Adipocyte (in vitro differentiated cells): ENCODE measurements around the gene CARNS1.

ENCODE experiments used
- DNase-seq: peaks from one replicate; pipeline ENCODE4 v3.0.0-alpha.2; 2015; ENCODE audit warnings: low read depth
- H3K27me3 ChIP-seq: replicated peaks from 2 replicates; pipeline ENCODE4 v1.7.0; 2013; ENCODE audit warnings: mild to moderate bottlenecking, low read length, moderate library complexity; ENCODE audit not compliant: control insufficient read depth, insufficient read depth
- H3K36me3 ChIP-seq: 2 replicates; pipeline ENCODE4 v1.7.0; 2013; ENCODE audit warnings: low read length, mild to moderate bottlenecking, moderate library complexity; ENCODE audit not compliant: control insufficient read depth, insufficient read depth, severe bottlenecking
- H3K4me1 ChIP-seq: 2 replicates; pipeline ENCODE4 v1.7.0; 2013; ENCODE audit warnings: mild to moderate bottlenecking, low read length, moderate library complexity; ENCODE audit not compliant: control insufficient read depth, insufficient read depth
- H3K4me3 ChIP-seq: 2 replicates; pipeline ENCODE4 v1.7.0; 2013; ENCODE audit warnings: mild to moderate bottlenecking, low read length, moderate library complexity
- H3K9ac ChIP-seq: 2 replicates; pipeline ENCODE4 v1.7.0; 2013; ENCODE audit warnings: mild to moderate bottlenecking, low read length, moderate library complexity
- H3K9me3 ChIP-seq: 2 replicates; pipeline ENCODE4 v1.7.0; 2013; ENCODE audit warnings: mild to moderate bottlenecking, low read length, moderate library complexity; ENCODE audit not compliant: control insufficient read depth

CARNS1 gene, protein sequence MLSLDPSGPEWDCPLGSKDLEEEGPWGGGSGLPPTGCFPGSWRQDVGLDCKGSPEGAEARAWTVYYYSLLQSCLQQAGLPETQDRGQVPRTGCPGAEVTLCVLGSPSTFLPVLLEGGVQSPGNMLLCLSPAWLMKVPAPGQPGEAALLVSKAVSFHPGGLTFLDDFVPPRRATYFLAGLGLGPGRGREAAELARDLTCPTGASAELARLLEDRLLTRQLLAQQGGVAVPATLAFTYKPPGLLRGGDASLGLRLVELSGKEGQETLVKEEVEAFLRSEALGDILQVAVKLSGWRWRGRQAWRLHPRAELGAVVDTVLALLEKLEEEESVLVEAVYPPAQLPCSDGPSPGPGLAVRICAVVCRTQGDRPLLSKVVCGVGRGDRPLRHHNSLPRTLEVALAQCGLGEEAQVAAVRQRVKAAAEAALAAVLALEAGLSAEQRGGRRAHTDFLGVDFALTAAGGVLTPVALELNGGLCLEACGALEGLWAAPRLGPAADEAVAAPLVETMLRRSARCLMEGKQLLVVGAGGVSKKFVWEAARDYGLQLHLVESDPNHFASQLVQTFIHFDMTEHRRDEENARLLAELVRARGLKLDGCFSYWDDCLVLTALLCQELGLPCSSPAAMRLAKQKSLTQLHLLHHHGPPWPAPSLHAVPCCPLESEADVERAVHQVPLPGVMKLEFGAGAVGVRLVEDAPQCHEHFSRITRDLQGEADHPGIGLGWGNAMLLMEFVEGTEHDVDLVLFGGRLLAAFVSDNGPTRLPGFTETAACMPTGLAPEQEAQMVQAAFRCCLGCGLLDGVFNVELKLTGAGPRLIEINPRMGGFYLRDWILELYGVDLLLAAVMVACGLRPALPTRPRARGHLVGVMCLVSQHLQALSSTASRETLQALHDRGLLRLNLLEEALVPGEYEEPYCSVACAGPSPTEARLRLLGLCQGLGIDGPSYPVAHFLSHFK

DNA sequence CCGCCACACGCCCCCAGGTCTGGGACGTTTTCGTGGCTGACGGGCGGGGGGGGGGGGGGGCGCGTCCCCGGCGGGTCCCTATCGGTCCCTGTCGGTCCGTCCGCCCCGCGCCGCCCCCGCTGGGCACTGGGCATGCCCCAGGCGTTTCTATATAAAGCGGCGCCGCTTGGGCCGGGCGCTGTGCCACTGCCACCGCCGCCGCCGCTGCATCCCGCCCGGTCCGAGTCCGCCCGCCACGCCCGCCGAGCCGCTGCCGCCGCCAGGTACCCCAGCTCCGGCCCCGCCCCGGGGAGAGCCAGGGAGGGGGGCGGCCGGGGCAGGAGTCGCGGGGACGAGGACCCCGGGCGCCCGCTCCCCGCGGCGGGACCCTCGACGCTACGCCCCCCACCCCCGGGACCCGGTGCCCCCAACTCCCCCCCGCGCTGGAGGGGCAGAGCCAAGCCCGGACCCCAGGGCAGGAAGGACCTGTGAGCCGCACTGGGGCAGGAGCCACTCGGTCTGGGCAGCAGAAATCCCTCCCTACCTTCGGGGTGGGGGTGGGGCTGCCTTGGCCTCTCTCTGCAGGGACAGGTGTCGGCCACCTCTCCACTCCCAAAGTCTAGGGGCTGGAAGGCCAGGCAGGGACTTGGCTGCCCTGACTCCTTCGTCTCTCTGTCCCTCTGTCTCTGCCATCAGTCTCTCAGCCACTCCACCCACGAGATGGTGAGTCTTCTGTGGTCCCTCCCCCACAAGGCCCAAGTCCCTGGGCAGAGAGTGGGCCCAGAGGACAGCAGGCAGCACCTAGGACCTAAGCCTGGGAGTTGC, at the start of gene CARNS1:
CARNS1 (plus strand) TSS at position 178 of the 804 bp plus-strand sequence; CDS start at position 700, 522 bp downstream.
- Histone ChIP-seq H3K9me3 (no peaks in the 10 kb centered on the region), H3K4me3 (no peak within 1 kb of the TSS), H3K36me3 (no peaks in the 10 kb centered on the region), H3K9ac (no peak within 1 kb of the TSS), H3K27me3 (peaks cover 36% of the 10 kb centered on the region), H3K4me1 (peaks cover 4% of the 10 kb centered on the region)
- peak; percentile 33 for DNase-seq

DNA sequence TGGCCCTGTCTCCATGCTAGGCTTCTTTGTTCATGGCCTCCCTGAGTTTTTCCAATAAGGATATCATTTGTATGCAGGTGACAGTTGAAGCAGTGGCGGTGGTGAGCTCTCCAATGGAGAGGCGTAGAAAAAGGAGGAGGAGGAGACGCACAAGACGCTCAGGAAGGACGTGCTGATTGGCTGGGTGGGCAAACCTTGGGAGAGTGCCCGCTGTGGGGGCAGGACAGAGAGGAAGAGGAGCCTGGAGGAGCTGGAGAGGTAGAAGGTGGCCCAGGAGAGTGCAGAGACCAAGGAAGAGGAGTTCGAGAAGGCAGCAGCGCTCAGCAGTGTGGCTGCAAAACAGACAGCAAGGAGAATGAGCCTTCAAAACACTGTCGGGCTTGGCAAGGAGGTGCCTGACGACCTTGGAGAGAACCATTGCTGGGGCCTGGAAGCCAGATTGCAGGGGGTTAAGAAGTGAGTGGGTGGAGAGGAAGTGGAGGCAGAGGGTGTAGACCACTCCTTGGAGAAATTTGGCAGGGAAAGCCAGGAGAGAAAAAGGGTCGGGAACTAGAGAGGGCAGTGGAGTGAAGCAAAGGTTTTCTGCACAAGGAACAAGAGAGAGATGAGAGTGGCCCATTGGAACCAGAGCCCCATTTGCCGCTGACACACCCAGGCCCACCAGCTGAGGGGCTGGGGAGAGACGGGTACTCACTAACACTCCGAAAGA, 49.6 kb upstream of the CARNS1 start:
- no peaks in the 10 kb centered on the region for H3K9me3 ChIP-seq
- peak overlapping the region; percentile 25 for H3K4me3 ChIP-seq
- H3K27me3 ChIP-seq = no peaks in the 10 kb centered on the region
- peaks cover 30% of the 10 kb centered on the region for H3K36me3 ChIP-seq
- H3K9ac ChIP-seq = peak overlapping the region; percentile 72
- DNase-seq = no peak
- peaks cover 49% of the 10 kb centered on the region for H3K4me1 ChIP-seq

DNA sequence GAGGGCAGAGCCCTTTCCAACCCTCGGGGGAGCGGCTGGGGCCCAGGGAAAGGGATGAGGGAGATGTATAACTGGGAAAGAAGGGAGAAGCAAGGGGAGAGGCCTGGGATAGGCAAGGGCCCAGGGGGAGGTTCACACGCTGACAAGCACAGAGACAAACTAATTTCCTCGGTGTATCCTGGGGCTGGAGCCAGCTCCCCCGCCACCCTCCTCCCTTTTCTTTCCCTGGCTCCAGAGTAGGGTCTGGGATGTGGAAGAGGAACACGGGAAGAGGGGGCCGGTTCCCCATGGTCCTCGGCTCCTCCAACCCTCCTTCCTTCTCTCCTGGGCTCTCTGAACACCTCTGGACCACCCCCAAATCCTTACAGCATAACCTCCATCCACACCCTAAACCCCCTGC, 48.9 kb upstream of the CARNS1 start:
- no peaks in the 10 kb centered on the region for H3K9me3 ChIP-seq
- H3K9ac ChIP-seq = peak overlapping the region; percentile 72
- peak overlapping the region; percentile 25 for H3K4me3 ChIP-seq
- no peaks in the 10 kb centered on the region for H3K27me3 ChIP-seq
- H3K4me1 ChIP-seq = peaks cover 55% of the 10 kb centered on the region
- DNase-seq = no peak
- H3K36me3 ChIP-seq = peaks cover 30% of the 10 kb centered on the region

DNA sequence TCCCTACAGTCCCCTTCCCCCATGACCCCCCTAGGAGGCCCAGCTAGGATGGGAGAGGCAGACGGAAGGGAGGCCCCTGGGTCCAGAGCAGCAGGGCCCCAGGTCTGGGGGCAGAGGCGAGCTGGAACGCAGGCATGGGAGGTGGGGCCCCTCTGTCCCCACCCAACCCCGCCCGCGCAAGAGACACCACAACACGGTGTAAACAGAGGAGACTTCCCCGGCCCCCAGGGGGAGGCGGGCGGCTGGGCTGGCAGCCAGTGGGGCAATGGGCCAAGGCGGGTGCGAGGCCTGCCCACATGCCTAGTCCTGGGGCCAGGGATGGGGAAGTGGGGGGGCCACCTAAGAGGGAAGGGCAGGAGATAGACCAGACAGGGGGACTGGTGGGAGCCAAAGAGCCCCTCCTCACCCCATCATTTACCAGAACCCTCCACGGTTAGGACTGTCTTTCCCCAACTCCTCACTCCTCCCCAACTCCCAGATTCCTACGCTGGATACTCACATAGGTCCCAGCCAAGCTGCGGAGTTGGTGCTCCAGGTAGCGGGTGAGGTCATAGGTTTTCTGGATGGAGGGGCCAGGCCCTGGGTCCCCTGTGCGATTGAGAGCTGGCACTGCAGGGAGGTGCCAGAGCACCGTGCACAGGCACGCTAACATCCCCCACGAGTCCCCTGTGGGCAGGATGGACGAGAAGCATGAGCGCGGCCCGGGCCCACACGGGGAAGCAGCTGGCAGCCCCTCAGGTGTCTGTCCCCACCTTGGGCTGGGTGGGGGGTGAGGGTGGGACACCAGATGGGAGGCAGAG, 48.3 kb upstream of the CARNS1 start:
- peak overlapping the region; percentile 25 for H3K4me3 ChIP-seq
- H3K27me3 ChIP-seq = no peaks in the 10 kb centered on the region
- no peaks in the 10 kb centered on the region for H3K9me3 ChIP-seq
- H3K36me3 ChIP-seq = peaks cover 30% of the 10 kb centered on the region
- peak; percentile 38 for DNase-seq
- H3K4me1 ChIP-seq = peaks cover 61% of the 10 kb centered on the region
- peak overlapping the region; percentile 72 for H3K9ac ChIP-seq

DNA sequence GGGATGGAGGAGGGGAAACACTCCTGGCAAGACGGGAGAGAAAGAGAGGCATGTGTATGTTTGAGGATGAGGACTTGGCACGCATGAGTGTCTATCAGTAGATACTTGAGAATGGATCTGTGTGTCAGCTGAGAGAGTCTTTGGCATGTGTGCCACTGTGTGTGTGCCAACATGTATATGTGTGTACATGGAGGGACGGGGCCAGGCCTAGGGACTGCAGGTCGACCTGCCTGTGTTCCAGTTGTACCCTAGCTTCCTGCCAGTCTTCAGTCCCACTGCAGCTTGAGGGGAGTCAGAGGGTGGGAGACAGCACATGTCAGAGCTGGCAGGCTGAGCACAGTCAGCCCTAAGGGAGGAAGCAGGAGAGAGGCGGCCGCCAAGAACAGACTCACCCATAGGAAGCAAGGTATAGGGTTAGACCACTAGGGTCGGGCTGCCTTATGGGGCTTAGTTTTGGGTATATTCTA, 47.7 kb upstream of the CARNS1 start:
- peaks cover 25% of the 10 kb centered on the region for H3K36me3 ChIP-seq
- no peaks in the 10 kb centered on the region for H3K27me3 ChIP-seq
- peaks cover 61% of the 10 kb centered on the region for H3K4me1 ChIP-seq
- no peak for DNase-seq
- no peak overlapping the region for H3K4me3 ChIP-seq
- no peak overlapping the region for H3K9ac ChIP-seq
- no peaks in the 10 kb centered on the region for H3K9me3 ChIP-seq

DNA sequence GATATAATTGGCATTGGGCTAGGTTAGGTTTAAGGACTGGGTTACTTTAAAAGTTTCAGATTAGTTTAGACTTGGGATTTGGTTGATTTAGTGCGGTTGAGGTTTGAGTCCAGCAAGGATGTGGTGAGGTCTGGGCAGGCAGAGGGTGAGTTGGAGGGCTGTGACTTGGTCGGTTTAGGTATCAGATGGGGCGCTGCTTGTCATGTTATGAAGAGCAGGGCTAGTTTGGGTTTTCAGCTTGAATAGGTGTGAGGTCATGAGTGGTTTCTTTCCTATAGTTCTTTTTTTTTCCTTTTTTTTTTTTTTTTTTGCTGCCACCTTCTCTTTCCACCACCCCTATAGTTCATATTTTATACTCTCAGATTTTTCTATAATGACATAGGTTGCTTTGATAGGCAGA, 46.9 kb upstream of the CARNS1 start:
- DNase-seq = no peak
- Histone ChIP-seq H3K4me1 (peaks cover 61% of the 10 kb centered on the region), H3K9me3 (no peaks in the 10 kb centered on the region), H3K4me3 (no peak overlapping the region), H3K36me3 (peaks cover 23% of the 10 kb centered on the region), H3K27me3 (no peaks in the 10 kb centered on the region), H3K9ac (no peak overlapping the region)

DNA sequence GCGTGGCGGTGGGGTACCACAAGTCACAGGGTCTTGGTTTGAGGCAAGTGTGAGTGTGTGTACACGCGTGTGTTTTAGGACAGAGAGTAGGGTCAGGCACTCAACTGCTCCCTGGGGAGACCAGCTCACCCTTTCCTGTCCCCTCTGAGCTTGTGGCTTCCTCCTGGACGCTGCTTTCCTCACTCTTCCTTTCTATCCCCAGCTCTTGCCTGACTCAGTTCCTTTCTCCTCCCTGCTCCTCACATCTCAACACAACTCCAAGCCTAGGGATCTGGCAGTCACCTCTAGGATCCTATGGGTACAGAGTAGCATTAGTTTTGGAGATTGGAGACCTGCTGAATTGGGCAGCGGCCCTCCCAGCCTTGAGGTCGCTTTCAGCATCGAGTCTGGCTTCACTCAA, 46.2 kb upstream of the CARNS1 start:
- Histone ChIP-seq H3K27me3 (no peaks in the 10 kb centered on the region), H3K4me3 (no peak overlapping the region), H3K36me3 (peaks cover 20% of the 10 kb centered on the region), H3K4me1 (peaks cover 63% of the 10 kb centered on the region), H3K9me3 (no peaks in the 10 kb centered on the region), H3K9ac (peak overlapping the region; percentile 26)
- no peak for DNase-seq

DNA sequence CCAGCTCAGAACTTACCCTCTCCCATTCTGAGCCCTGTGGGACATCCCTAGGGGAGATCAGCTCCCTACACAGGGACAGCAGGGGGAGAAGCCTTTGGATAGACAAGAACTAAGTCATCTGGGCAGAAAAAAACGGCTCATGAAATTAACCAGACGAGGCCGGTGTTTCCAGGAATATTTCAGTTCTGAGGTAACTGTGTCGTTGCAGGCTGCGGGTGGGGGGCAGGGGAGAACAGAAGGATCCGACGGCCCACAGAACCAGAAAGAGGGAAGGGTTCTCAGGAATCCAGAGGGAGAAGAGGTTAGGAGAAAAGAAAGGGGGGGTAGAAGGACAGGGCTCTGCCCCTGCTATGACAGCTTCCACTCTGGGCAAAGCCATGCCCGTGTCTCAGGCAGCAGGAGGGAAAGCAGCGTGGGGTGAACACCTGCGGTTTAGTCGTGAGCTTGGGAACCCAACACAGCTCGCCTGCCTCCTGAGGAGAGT, 45.6 kb upstream of the CARNS1 start:
- peak overlapping the region; percentile 26 for H3K9ac ChIP-seq
- peak; percentile 57 for DNase-seq
- H3K27me3 ChIP-seq = no peaks in the 10 kb centered on the region
- H3K4me3 ChIP-seq = no peak overlapping the region
- H3K36me3 ChIP-seq = peaks cover 14% of the 10 kb centered on the region
- no peaks in the 10 kb centered on the region for H3K9me3 ChIP-seq
- peaks cover 69% of the 10 kb centered on the region for H3K4me1 ChIP-seq

DNA sequence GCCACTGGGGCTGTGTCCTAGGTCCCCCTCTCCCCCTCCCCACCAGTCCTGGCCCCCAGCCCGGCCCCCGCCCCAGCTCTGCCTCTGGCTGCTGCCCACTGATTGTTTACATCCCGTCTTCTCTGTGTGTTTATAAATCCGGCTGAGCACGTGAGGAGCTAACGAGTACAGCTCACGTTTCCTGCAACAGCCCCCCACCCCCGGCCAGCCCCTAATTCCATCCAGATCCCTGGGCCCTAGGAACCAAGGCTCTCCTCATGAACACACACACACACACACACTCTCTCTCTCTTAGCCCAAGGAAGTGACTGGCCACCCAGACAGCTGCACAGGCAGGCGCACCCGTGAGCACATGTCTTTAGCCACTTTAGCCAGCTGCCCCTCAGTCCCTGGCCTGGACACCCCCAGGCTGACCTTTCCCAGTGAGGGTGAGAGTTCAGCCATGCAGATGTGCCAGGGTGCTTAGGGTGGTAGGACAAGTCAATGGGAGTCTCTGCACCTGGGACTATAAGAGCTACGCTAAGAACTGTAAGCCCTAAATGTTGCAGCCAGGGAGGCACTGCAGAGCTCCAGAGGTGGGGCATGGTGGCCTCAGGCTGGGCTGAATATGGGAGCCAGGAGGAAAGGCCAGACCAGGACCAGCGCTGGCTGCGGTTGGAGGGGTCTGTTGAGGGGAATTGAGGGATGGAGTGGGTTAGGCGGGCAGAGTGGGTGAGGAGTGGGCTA, 45.0 kb upstream of the CARNS1 start:
- Histone ChIP-seq H3K36me3 (peaks cover 7% of the 10 kb centered on the region), H3K9ac (peak overlapping the region; percentile 73), H3K27me3 (no peaks in the 10 kb centered on the region), H3K4me1 (peaks cover 72% of the 10 kb centered on the region), H3K9me3 (no peaks in the 10 kb centered on the region), H3K4me3 (peak overlapping the region; percentile 80)
- DNase-seq = peak; percentile 43
